ENCODE data around the gene OR52B2.
A peak's percentile ranks its signal among the peaks of the same experiment; 100 is the strongest.

Gene OR52B2

DNA sequence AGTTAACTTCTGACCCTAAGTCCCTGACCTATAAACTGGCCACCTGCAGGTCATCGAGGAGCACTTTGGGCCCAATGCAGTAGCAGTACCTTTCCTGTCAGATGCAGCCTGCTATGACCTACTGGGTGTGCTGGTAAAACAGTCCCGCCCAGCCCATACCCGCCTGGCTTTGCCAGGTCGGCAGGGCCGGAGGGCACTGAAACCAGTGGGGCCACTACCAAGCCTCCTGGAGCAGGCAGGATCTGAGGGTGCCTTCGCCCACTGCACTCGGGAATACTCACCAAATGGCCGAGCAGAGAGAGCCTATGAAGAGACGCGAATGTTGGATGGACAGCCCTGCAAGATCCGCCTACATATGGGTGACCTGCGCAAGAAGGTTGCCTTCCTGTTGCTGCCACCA, 39.7 kb upstream of the OR52B2 start:
- H3K4me3 ChIP-seq (ENCODE audit: control insufficient read depth, low read depth, low read length), result no peak overlapping the region
- DNase-seq (ENCODE audit: low read depth), result no peak
- TF ChIP-seq, protein P1, sequence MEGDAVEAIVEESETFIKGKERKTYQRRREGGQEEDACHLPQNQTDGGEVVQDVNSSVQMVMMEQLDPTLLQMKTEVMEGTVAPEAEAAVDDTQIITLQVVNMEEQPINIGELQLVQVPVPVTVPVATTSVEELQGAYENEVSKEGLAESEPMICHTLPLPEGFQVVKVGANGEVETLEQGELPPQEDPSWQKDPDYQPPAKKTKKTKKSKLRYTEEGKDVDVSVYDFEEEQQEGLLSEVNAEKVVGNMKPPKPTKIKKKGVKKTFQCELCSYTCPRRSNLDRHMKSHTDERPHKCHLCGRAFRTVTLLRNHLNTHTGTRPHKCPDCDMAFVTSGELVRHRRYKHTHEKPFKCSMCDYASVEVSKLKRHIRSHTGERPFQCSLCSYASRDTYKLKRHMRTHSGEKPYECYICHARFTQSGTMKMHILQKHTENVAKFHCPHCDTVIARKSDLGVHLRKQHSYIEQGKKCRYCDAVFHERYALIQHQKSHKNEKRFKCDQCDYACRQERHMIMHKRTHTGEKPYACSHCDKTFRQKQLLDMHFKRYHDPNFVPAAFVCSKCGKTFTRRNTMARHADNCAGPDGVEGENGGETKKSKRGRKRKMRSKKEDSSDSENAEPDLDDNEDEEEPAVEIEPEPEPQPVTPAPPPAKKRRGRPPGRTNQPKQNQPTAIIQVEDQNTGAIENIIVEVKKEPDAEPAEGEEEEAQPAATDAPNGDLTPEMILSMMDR (conservative IDR thresholded peaks at IDR 0.05; ENCODE audit: control insufficient read depth, insufficient read depth, low read depth, low read length), result no peak

DNA sequence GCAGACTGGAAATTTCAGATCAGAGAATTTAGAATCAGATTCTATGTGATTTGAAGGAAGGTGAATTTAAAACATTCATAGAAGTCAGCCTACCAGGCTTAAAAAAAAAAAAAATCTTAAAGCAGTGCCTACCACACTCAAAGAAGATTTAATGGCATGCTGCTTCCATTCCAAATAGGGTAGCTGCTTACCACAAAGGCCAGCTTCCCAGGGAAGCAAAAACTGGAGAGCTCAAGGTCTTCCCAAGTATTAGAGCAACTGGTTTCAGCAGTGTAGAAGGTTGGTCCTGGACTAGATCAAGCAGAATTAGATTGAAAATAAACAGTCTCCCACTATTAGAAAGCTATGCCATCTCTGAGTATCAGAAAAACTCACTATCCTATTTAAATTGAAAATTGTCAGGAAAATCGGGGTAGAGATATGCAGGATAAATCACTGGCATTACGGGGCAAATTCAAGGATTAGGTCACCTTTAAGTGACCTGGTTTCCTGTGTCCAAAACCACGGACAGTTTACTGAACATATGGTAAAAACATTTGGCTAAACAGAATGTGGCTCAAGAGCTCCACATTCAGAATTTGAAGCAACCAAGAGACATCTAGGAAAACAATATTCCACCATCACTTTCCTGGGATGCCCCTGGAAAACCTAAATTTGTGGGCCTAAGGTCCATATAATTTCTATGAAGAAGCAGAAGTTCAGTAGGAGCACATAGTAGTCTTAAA, 36.5 kb upstream of the OR52B2 start:
- TF ChIP-seq, protein P1 (conservative IDR thresholded peaks at IDR 0.05; ENCODE audit: control insufficient read depth, insufficient read depth, low read depth, low read length), result no peak
- no peak for DNase-seq (ENCODE audit: low read depth)
- no peak overlapping the region for H3K4me3 ChIP-seq (ENCODE audit: control insufficient read depth, low read depth, low read length)

DNA sequence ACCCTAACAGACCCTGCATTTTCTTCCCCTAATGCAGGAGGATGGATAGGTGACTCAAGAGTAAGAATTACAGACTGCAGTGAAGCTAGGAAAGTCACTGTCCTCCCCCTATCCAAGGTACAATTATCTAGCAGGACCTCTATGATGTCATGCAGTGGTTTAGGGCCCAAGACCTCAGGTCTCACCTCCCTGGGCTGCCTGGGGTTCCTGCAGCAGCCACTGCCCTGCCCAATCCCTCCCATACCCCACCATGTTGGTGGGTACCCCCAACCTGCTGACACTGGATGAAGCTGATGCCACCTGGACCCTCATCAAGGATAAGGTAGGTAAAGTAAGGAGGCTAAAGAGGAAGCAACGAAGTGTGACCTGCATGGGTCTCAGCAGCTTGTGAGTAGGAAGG, 35.2 kb upstream of the OR52B2 start, which contains the start of gene C11orf42:
TSS of gene C11orf42 (plus strand) at position 192 of the 400 bp plus-strand sequence. CDS start at position 251, 59 bp downstream.
- no peak within 1 kb of the TSS for H3K4me3 ChIP-seq (ENCODE audit: control insufficient read depth, low read depth, low read length)
- DNase-seq (ENCODE audit: low read depth), result no peak
- TF ChIP-seq, protein P1 (conservative IDR thresholded peaks at IDR 0.05; ENCODE audit: control insufficient read depth, insufficient read depth, low read depth, low read length), result no peak

DNA sequence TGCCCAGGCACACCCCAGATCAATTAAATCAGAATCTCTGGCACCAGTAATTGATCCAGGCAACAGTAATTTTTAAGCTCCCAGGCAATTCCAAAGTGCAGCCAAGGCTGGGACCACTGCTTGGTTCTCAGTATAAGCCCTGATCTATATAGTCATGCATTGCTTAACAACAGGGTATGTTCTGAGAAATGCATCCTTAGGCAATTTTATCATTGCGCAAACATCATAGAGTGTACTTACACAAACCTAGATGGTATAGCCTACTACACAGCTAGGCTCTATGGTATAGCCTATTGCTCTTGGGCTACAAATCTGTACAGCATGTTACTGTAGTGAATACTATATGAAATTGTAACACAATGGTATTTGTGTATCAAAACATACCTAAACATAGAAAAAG, 34.6 kb upstream of the OR52B2 start:
- TF ChIP-seq, protein P1 (conservative IDR thresholded peaks at IDR 0.05; ENCODE audit: control insufficient read depth, insufficient read depth, low read depth, low read length), result no peak
- H3K4me3 ChIP-seq (ENCODE audit: control insufficient read depth, low read depth, low read length), result no peak overlapping the region
- no peak for DNase-seq (ENCODE audit: low read depth)

DNA sequence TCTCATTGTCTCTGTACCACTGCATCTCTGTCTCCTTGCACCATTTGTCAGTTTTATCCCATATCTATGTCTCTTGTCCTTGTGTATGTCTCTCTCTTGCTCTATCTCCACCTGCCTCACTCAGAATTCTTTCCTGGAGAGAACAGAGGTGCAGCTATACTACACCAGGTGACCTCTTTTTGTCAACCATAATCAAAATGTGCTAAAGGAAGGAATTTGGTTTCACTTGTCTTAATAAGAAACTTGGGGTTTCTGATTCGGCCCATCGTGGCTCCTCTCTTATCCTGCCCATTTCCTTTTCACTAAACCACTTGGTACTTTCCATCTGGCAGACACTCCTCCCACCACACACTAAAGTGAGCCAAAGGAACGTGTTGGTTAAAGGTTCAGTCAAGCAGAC, 33.2 kb upstream of the OR52B2 start:
- no peak for DNase-seq (ENCODE audit: low read depth)
- H3K4me3 ChIP-seq (ENCODE audit: control insufficient read depth, low read depth, low read length), result no peak overlapping the region
- TF ChIP-seq, protein P1 (conservative IDR thresholded peaks at IDR 0.05; ENCODE audit: control insufficient read depth, insufficient read depth, low read depth, low read length), result no peak

DNA sequence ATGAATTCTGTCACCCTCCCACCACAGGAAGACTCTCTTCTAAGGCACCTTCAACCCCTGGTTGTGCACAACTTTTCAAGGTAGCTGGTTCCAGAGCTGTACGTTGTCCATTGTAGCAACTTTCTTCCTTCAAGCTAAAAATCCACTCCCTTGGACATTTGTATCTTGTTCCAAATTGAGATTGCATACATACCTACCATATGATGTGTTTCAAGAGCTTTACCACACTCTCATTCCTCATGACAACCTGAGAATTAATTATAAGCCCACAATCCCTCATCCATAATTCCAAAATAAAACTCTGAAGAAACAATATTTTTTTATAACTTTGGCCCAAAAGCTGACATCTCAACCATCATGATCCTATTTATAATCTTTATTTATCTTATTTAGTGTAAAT, 31.9 kb upstream of the OR52B2 start:
- TF ChIP-seq, protein P1 (conservative IDR thresholded peaks at IDR 0.05; ENCODE audit: control insufficient read depth, insufficient read depth, low read depth, low read length), result no peak
- no peak overlapping the region for H3K4me3 ChIP-seq (ENCODE audit: control insufficient read depth, low read depth, low read length)
- peak; percentile 29 for DNase-seq (ENCODE audit: low read depth)

All from fibroblast of mammary gland (primary cell).